Skeletal muscle cell (primary cell): Measurements from ENCODE around the gene IGLL5.

ENCODE experiments used
- DNase-seq: peaks from one replicate; pipeline ENCODE4 v3.0.0-alpha.2; 2010; ENCODE audit warnings: low read depth
- H3K4me3 ChIP-seq: 2 replicates; pipeline ENCODE4 v1.5.1; 2011; ENCODE audit warnings: low read depth, mild to moderate bottlenecking, control low read depth, low read length, moderate library complexity

IGLL5 gene

DNA sequence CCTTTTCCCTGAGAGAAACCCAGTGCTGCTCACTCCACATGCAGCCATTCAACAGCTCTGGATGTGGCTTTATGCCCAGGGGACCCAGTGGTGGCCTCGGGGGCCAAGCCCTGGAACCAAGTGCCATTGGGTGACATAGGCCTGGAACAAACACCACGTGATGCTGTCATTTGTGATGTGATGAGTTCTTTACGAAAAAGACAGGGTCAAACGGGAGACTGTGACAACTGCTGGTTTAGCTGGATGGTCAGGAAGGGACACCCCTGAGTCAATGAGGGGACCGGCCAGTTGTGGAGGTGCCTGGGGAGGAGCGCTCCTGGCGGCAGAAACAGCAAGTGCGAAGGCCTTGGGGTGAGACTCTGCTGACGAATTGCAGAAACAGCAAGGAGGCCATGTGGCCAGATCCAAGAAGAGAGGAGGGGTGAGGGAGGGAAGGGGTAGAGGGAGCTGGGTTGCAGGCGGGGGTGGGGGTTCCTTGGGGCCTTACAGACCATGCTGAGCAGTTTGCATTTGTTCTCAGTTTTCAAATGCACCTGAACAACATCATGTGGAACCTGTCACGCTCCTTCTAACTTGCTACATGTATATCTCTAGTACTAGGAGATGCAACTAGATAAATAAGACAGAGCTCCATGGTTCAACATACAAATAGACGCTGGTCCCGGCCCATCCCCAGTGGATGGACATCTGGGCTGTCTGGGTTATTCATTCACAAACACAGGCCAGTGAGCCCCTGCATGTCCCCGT is 56.1 kb downstream of the IGLL5 start:
- no peak overlapping the region for H3K4me3 ChIP-seq
- DNase-seq = no peak

DNA sequence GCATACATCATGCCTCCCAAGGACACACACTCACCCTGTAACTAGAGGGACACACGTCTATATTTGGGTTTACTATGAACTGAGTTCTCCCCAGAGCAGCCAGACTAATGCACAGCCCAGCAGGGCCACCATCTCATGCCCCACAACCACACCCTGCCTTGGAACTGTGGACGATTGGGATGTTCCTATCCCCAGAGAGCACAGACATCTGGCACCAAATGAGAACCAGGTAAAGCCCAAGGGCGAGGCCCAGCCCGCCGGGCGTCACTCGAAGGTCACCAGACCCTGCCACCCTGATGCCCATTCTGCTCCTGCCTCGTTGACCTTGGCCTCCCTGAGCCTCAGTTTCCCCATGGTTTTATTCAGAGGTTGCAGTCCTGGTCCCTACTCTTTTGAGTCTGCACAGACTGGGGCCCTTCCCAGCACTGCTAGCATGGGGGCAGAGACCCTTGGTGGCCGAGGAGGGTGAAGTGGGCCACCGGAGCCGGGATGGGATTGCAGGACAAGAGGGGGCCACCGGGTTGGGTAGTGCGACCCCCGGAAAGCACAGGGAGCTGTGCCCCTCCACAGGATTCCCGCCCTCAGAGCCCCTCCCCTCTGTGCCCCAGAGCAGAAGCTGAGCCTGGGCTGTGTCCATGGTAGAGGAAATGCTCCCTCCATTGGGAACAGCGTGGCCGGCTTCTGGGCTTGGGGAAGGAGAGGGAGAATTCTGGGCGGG is 56.8 kb downstream of the IGLL5 start:
- no peak for DNase-seq

DNA sequence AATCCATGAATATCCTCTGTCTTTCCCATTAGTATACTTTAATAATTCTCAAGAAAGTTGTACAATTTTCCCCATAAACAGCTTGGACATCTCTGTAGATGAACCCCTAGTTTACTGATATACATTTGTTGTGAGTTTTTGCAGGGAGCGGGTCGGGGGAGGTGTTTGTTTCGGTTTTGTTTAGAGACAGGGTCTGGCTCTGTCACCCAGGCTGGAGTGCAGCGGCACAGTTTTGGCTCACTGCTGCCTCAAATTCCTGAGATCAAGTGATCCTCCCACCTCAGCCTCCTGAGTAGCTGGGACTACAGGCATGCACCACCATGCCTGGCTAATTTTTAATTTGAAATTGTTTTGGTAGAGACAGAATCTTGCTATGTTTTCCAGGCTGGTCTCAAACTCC is 57.6 kb downstream of the IGLL5 start:
- DNase-seq = no peak
- H3K4me3 ChIP-seq = no peak overlapping the region

More for the DNA sequence above, 56.8 kb downstream of the IGLL5 start:
- H3K4me3 ChIP-seq = no peak overlapping the region
